Right renal pelvis (tissue), 4 donors: ENCODE data around the gene FXYD2. TPM values are rescaled to one million over a fixed set of nuclear protein-coding genes. Genes with fewer than 3 reads are reported as not detected.
"Not testable (repeated sequence)": the region's sequence is repeated elsewhere in the genome, so short reads cannot be mapped to it uniquely, and the experiment has no call there.

Source experiments
- DNase-seq, 4 donors: peaks; one replicate each; pipeline ENCODE4 v3.0.0-alpha.2; 2013; ENCODE audit warnings: low read depth in 4 of 4, low spot score in 3 of 4, missing footprints in 1 of 4
- polyA plus RNA-seq, 4 donors: library from polyadenylated mRNA; unstranded; fragments of 120-200 nt; gene quantifications; one replicate each; pipeline ENCODE4 v1.2.1, GENCODE V29; 2013; ENCODE audit not compliant: insufficient read length in 4 of 4

FXYD2 gene
- 100 to 1,000 TPM; 408 to 622 (median 443) TPM for polyA plus RNA-seq

GRCh38 chr11:117824571-117825537, at the start of gene FXYD2:
Gene FXYD2, minus strand, starts transcription at chr11:117824744. Its CDS starts 66 bp downstream, at chr11:117824678.
- no peak for DNase-seq

- no peak for DNase-seq
These were observed 49.2 kb upstream of the FXYD2 start for GRCh38 chr11:117873828-117874125.

GRCh38 chr11:117872975-117873827, 48.7 kb upstream of the FXYD2 start:
- no peak for DNase-seq

GRCh38 chr11:117872420-117872961, 47.9 kb upstream of the FXYD2 start:
- no peak for DNase-seq

- DNase-seq, result no peak
These were observed 47.2 kb upstream of the FXYD2 start for GRCh38 chr11:117871784-117872183.

GRCh38 chr11:117871160-117871559, 46.6 kb upstream of the FXYD2 start:
- no peak for DNase-seq

GRCh38 chr11:117870103-117870952, 45.8 kb upstream of the FXYD2 start:
- no peak for DNase-seq

- no peak for DNase-seq
These were observed 45.1 kb upstream of the FXYD2 start for GRCh38 chr11:117869604-117870003.

- no peak for DNase-seq
These were observed 44.4 kb upstream of the FXYD2 start for GRCh38 chr11:117868815-117869561.

GRCh38 chr11:117868088-117868487, 43.5 kb upstream of the FXYD2 start:
- no peak for DNase-seq

GRCh38 chr11:117866526-117866925, 42.0 kb upstream of the FXYD2 start:
- DNase-seq, result no peak

- not testable (repeated sequence) for DNase-seq
These were observed 41.0 kb upstream of the FXYD2 start for GRCh38 chr11:117865546-117865945.

GRCh38 chr11:117863383-117863782, 38.8 kb upstream of the FXYD2 start:
- no peak for DNase-seq

- no peak for DNase-seq
These were observed 38.2 kb upstream of the FXYD2 start for GRCh38 chr11:117862753-117863152.

GRCh38 chr11:117862019-117862725, 37.6 kb upstream of the FXYD2 start:
- DNase-seq, result no peak

- no peak for DNase-seq
These were observed 36.8 kb upstream of the FXYD2 start for GRCh38 chr11:117861151-117862018.

GRCh38 chr11:117860139-117860538, 35.6 kb upstream of the FXYD2 start:
- DNase-seq, result no peak
